BLaER1 treated with 17β-estradiol and CSF1 and Interleukin-3, amounts not matched to agents 10 nM and 100 nM (cell line): ENCODE data around the gene PIBF1.

Source experiments
- H3K27ac ChIP-seq, 11 experiments: shearing (Covaris generic); formaldehyde crosslinking; 2 replicates each; pipeline ENCODE4 v1.8.1; 2022
- H3K27me3 ChIP-seq, 11 experiments: shearing (Covaris generic); formaldehyde crosslinking; 2 replicates each; pipeline ENCODE4 v1.8.1; 2022
- H3K36me3 ChIP-seq, 11 experiments: shearing (Covaris generic); formaldehyde crosslinking; 2 replicates each; pipeline ENCODE4 v1.8.1; 2022
- H3K4me1 ChIP-seq, 10 experiments: shearing (Covaris generic); formaldehyde crosslinking; 2 replicates each; pipeline ENCODE4 v1.8.1; 2022
- H3K4me2 ChIP-seq, 11 experiments: shearing (Covaris generic); formaldehyde crosslinking; 2 replicates each; pipeline ENCODE4 v1.8.1; 2022
- H3K4me3 ChIP-seq, 10 experiments: shearing (Covaris generic); formaldehyde crosslinking; 2 replicates each; pipeline ENCODE4 v1.8.1; 2022
- H3K9ac ChIP-seq, 11 experiments: shearing (Covaris generic); formaldehyde crosslinking; 2 replicates each; pipeline ENCODE4 v1.8.1; 2022
- H3K9me3 ChIP-seq, 11 experiments: shearing (Covaris generic); formaldehyde crosslinking; replicated peaks in 1 of 11; 2 replicates each; pipeline ENCODE4 v1.8.1; 2022
- H4K20me1 ChIP-seq, 11 experiments: shearing (Covaris generic); formaldehyde crosslinking; 2 replicates each; pipeline ENCODE4 v1.8.1; 2022
- Cebpa-rat ChIP-seq, 11 experiments: shearing (Covaris generic); IDR thresholded peaks; 2 replicates each; pipeline ENCODE4 v1.8.1; 2022

The PIBF1 gene

GRCh38 chr13:72781451-72782439, at the start of gene PIBF1, which contains the start of gene DIS3:
Gene PIBF1, plus strand, starts transcription at chr13:72782133. Its CDS starts 1,337 bp downstream, at chr13:72783470.
Gene DIS3, minus strand, starts transcription at chr13:72781900. Its CDS starts 68 bp downstream, at chr13:72781832.
- peak within 1 kb of the TSS; percentile 86 to 95 (median 90) for H3K9ac ChIP-seq
- H3K27me3 ChIP-seq: no peaks in the 10 kb centered on the region
- H3K4me2 ChIP-seq: peak within 1 kb of the TSS; percentile 81 to 98 (median 90)
- peak within 1 kb of the TSS; percentile 75 to 91 (median 88) for H3K27ac ChIP-seq
- no peak for TF ChIP-seq Cebpa-rat (IDR thresholded peaks at IDR 0.05)
- H3K4me3 ChIP-seq: peak within 1 kb of the TSS; percentile 90 to 99 (median 94)
- peaks cover 37 to 69% (median 48%) of the 10 kb centered on the region in 11 experiments for H3K36me3 ChIP-seq
- peaks cover 16 to 42% (median 31%) of the 10 kb centered on the region in 10 experiments for H3K4me1 ChIP-seq
- H4K20me1 ChIP-seq: peaks cover 6 to 68% (median 41%) of the 10 kb centered on the region in 11 experiments; a peak in 20 of 22 replicates
- no peaks in the 10 kb centered on the region for H3K9me3 ChIP-seq

GRCh38 chr13:72737033-72737432, 44.9 kb upstream of the PIBF1 start:
- Histone ChIP-seq H3K4me1 (no peaks in the 10 kb centered on the region), H3K4me3 (no peak overlapping the region), H3K4me2 (no peak overlapping the region), H3K9me3 (no peaks in the 10 kb centered on the region; a peak in 1 of 22 replicates), H3K36me3 (peaks cover 61 to 98% (median 85%) of the 10 kb centered on the region in 11 experiments), H3K27me3 (no peaks in the 10 kb centered on the region), H3K27ac (no peak overlapping the region), H4K20me1 (peaks cover 0 to 19% (median 4%) of the 10 kb centered on the region in 11 experiments; a peak in 9 of 22 replicates), H3K9ac (no peak overlapping the region)
- TF ChIP-seq Cebpa-rat (IDR thresholded peaks at IDR 0.05): no peak

DNA sequence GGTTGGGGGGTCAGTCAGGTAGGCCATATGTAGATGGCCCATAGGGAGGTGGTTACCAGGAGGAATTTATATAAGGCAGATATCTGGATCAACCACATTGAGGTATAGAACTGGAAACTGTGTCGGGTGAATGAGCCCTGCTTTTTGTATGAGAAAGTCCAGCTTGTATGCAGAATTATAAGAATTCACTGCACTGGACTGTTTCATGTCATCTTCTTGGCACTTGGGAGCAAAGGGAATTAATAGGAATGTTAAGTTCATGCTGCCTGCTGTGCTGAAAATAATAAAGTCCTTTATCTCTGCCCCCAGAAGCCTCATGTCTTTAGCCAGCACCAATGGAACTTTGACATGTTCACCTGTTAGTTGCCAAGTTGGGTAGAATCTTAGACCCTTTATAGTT, 41.9 kb upstream of the PIBF1 start:
- no peak for TF ChIP-seq Cebpa-rat (IDR thresholded peaks at IDR 0.05)
- Histone ChIP-seq H3K27ac (no peak overlapping the region), H3K4me2 (no peak overlapping the region), H3K9me3 (no peaks in the 10 kb centered on the region), H3K36me3 (peaks cover 65 to 100% (median 87%) of the 10 kb centered on the region in 11 experiments), H4K20me1 (peaks cover 0 to 22% (median 4%) of the 10 kb centered on the region in 11 experiments; a peak in 10 of 22 replicates), H3K4me3 (no peak overlapping the region), H3K9ac (no peak overlapping the region), H3K4me1 (no peaks in the 10 kb centered on the region), H3K27me3 (no peaks in the 10 kb centered on the region)

DNA sequence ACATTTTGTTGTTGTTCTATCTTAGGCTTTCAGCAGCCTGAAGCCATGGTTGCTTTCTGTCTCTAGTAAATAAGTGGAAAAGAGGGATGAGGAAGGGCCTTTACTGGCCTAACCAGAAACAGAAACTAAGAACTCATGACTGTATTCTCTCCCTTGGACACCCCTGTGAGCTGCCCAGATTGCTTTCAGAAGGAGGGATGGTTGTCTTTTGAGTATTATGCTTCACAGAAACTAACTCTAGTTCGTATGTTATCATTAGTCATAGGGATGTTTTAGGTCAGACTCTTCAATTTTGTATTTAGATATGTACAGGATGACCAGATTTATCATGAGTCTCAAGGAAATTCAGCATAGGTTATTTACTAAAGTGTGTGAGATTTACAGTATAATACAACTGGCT, 36.7 kb upstream of the PIBF1 start:
- H3K36me3 ChIP-seq: peaks cover 79 to 100% (median 94%) of the 10 kb centered on the region in 11 experiments
- H3K9me3 ChIP-seq: no peaks in the 10 kb centered on the region
- no peak for TF ChIP-seq Cebpa-rat (IDR thresholded peaks at IDR 0.05)

DNA sequence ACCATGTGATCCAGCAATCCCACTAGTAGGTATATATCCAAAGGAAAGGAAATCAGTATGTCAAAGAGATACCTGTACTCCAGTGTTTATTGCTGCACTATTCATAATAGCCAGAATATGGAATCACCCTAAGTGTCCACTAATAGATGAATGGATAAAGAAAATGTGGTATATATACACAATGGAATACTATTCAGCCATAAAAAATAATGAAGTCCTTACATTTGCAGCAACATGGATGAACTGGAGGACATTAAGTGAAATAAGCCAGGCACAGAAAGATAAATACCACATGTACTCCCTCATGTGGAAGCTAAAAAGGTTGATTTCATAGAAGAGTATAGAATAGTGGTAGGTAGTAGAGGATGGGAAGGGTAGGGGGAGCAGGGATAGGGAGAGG, 30.7 kb upstream of the PIBF1 start:
- Histone ChIP-seq H3K4me3 (no peak overlapping the region), H4K20me1 (peaks cover 0 to 82% (median 33%) of the 10 kb centered on the region in 11 experiments; a peak in 17 of 22 replicates), H3K27me3 (no peaks in the 10 kb centered on the region), H3K9me3 (peaks cover 4 to 16% (median 7%) of the 10 kb centered on the region in 11 experiments; a peak in 12 of 22 replicates), H3K27ac (no peak overlapping the region), H3K4me1 (no peaks in the 10 kb centered on the region), H3K36me3 (peaks cover 92 to 100% (median 99%) of the 10 kb centered on the region in 11 experiments), H3K4me2 (no peak overlapping the region), H3K9ac (no peak overlapping the region)
- no peak for TF ChIP-seq Cebpa-rat (IDR thresholded peaks at IDR 0.05)

More for the DNA sequence above, 36.7 kb upstream of the PIBF1 start:
- Histone ChIP-seq H3K4me2 (no peak overlapping the region), H3K9ac (no peak overlapping the region), H3K4me1 (no peaks in the 10 kb centered on the region), H3K27ac (no peak overlapping the region), H3K27me3 (no peaks in the 10 kb centered on the region), H3K4me3 (no peak overlapping the region), H4K20me1 (peaks cover 0 to 44% (median 18%) of the 10 kb centered on the region in 11 experiments; a peak in 15 of 22 replicates)

- Histone ChIP-seq H3K9me3 (peaks cover 4 to 16% (median 7%) of the 10 kb centered on the region in 11 experiments; a peak in 12 of 22 replicates), H3K36me3 (peaks cover 94 to 100% (median 100%) of the 10 kb centered on the region in 11 experiments), H3K9ac (no peak overlapping the region), H4K20me1 (peaks cover 0 to 92% (median 45%) of the 10 kb centered on the region in 11 experiments; a peak in 19 of 22 replicates), H3K4me1 (no peaks in the 10 kb centered on the region), H3K4me2 (no peak overlapping the region), H3K27ac (no peak overlapping the region), H3K4me3 (no peak overlapping the region), H3K27me3 (no peaks in the 10 kb centered on the region)
- no peak for TF ChIP-seq Cebpa-rat (IDR thresholded peaks at IDR 0.05)
Observed at GRCh38 chr13:72754111-72754510, 27.8 kb upstream of the PIBF1 start.

DNA sequence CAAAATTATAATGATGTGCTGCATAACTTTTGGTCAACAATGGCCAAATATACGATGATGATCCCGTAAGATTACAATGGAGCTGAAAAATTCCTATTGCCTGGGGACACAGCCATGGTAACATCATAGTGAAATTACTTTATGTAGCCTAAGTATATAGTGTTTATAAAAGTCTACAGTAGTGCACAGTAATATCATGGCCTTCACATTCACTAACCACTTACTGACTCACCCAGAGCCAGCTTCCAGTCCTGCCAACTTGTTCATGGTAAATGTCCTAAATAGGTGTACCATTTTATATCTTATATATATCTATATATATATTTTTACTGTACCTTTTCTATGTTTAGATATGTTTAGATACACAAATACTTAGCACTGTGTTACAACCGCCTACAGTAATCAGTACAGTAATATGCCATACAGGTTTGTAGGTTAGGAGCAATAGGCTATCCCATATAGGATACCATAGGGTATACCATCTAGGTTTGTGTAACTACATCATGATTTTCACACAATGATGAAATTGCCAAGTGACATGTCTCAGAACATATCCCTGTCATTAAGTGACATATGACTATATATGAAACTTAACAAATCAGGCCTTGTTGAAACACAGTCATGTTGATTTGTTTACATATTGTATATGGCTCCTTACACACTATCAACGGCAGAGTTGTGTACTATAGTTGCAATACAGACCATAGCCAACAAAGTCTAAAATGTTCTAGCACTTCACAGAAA, 24.0 kb upstream of the PIBF1 start:
- no peak overlapping the region for H3K4me3 ChIP-seq
- no peaks in the 10 kb centered on the region for H3K4me1 ChIP-seq
- H3K4me2 ChIP-seq: no peak overlapping the region
- H3K36me3 ChIP-seq: peaks cover 97 to 100% (median 100%) of the 10 kb centered on the region in 11 experiments
- TF ChIP-seq Cebpa-rat (IDR thresholded peaks at IDR 0.05): no peak
- no peaks in the 10 kb centered on the region for H3K9me3 ChIP-seq
- no peak overlapping the region for H3K27ac ChIP-seq
- no peaks in the 10 kb centered on the region for H3K27me3 ChIP-seq
- peaks cover 0 to 63% (median 28%) of the 10 kb centered on the region in 11 experiments; a peak in 17 of 22 replicates for H4K20me1 ChIP-seq
- no peak overlapping the region for H3K9ac ChIP-seq

GRCh38 chr13:72760189-72760588, 21.7 kb upstream of the PIBF1 start:
- Histone ChIP-seq H3K9ac (no peak overlapping the region), H3K4me3 (no peak overlapping the region), H3K27ac (no peak overlapping the region), H3K27me3 (no peaks in the 10 kb centered on the region), H3K9me3 (no peaks in the 10 kb centered on the region), H3K4me1 (no peaks in the 10 kb centered on the region), H3K4me2 (no peak overlapping the region), H3K36me3 (peaks cover 97 to 100% (median 100%) of the 10 kb centered on the region in 11 experiments), H4K20me1 (peaks cover 0 to 62% (median 24%) of the 10 kb centered on the region in 11 experiments; a peak in 15 of 22 replicates)
- no peak for TF ChIP-seq Cebpa-rat (IDR thresholded peaks at IDR 0.05)
